Kidney (tissue), 14 donors: ENCODE results near the gene ESPN. TPM values are rescaled to one million over a fixed set of nuclear protein-coding genes. Genes with fewer than 3 reads are reported as not detected.

Experiments used
- DNase-seq, 5 donors: peaks; one replicate each; pipeline ENCODE4 v3.0.0-alpha.2; 2013 to 2020
- FAIRE-seq: peaks from 2 replicates; lab custom pipeline; 2012; peaks lifted over from hg19 to GRCh38; lab: Jason Lieb, UNC
- H3K27ac ChIP-seq, 2 donors: one replicate each; pipeline ENCODE4 v1.7.0; 2013; ENCODE audit warnings: low read depth in 2 of 2, low read length in 2 of 2, inconsistent platforms in 1 of 2
- H3K27me3 ChIP-seq: one replicate; pipeline ENCODE4 v1.7.1; 2013; ENCODE audit warnings: low read length, inconsistent platforms; ENCODE audit not compliant: control insufficient read depth, insufficient read depth
- H3K36me3 ChIP-seq, 3 donors: one replicate each; pipeline versions ENCODE4 v1.7.0 to v1.7.1; 2013; ENCODE audit warnings: low read length in 3 of 3, control low read depth in 1 of 3, inconsistent platforms in 1 of 3; ENCODE audit not compliant: insufficient read depth in 3 of 3, control insufficient read depth in 2 of 3
- H3K4me1 ChIP-seq, 3 donors: one replicate each; pipeline versions ENCODE4 v1.7.0 to v1.7.1; 2013; ENCODE audit warnings: low read length in 3 of 3, inconsistent platforms in 1 of 3, low read depth in 1 of 3; ENCODE audit not compliant: control insufficient read depth in 2 of 3, insufficient read depth in 2 of 3
- H3K4me3 ChIP-seq, 3 donors: one replicate each; pipeline versions ENCODE4 v1.7.0 to v1.8.1; 2013; ENCODE audit warnings: low read length in 3 of 3, control low read depth in 1 of 3, inconsistent platforms in 1 of 3
- H3K9ac ChIP-seq, 3 donors: one replicate each; pipeline versions ENCODE4 v1.7.0 to v1.7.1; 2013; ENCODE audit warnings: low read length in 3 of 3, control low read depth in 1 of 3, inconsistent platforms in 1 of 3
- H3K9me3 ChIP-seq, 3 donors: one replicate each; pipeline versions ENCODE4 v1.7.0 to v1.7.1; 2013; ENCODE audit warnings: low read length in 3 of 3, control low read depth in 1 of 3, inconsistent platforms in 1 of 3; ENCODE audit not compliant: control insufficient read depth in 2 of 3, insufficient read depth in 1 of 3
- intact Hi-C: fragments of 100-400 bp; cut with DNase I; formaldehyde crosslinking; loops from one replicate; pipeline ENCODE4 v1.11.1; 2022
- polyA plus RNA-seq: library from polyadenylated mRNA; stranded (reverse); fragments of 350-450 nt; fragmentation: Illumina TruSeq; extraction: RNeasy Lipid Tissue Mini Kit (QIAGEN cat#74804); gene quantifications from one replicate; pipeline ENCODE4 v1.2.3, GENCODE V29; 2014; ENCODE audit warnings: low read depth, low replicate concordance; ENCODE audit not compliant: insufficient read depth
- total RNA-seq: library from RNA; stranded (reverse); fragmentation: NEBNext Ultra II Directional; extraction: Animal tissue kit (Norgen Biotek cat#: 25700); gene quantifications from one replicate; pipeline ENCODE4 v1.2.1, GENCODE V29; 2021
- TF ChIP-seq, protein P1 (sequence below): IDR thresholded peaks from 3 replicates; pipeline ENCODE4 v1.5.1; 2012; ENCODE audit warnings: mild to moderate bottlenecking, moderate library complexity, borderline replicate concordance; ENCODE audit not compliant: insufficient read depth; ENCODE audit errors: extremely low read depth
- donor health status: control.
- donor health status: control.
- donor health status: control.
- donor health status: control.
- donor health status: control.
- donor health status: DM: yes; HTN: yes; CAD: no.
- donor health status: Normal renal cell carcinoma (clear cell type).

ESPN gene
- total and polyA plus RNA-seq, 2 donors from 2014 or later, result 14.2 to 112 TPM

DNA sequence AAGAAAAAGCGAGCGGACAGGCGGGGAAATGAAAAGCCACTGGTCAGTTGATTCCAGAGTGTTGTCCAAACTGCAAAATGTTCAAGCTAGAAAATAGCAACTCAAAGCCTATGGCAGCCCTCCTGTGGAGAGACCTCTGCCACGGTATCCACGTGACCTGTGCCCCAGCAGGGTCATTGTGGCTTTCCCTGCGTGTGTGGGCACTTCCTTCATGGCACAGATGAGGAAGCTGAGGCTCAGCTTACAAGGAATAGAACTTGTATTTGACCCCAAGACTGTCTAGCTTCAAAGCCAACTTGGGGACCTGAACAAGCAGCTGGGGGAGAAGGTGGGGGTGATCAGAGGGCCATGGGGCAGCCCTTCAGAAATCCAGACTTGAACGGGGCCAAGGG lies 82.5 kb downstream of the ESPN start:
- no peak overlapping the region for H3K4me3 ChIP-seq
- no peak overlapping the region for H3K9ac ChIP-seq
- H3K9me3 ChIP-seq, result no peaks in the 10 kb centered on the region
- no peak for FAIRE-seq
- intact Hi-C loops, result no loop called here
- TF ChIP-seq, protein P1, sequence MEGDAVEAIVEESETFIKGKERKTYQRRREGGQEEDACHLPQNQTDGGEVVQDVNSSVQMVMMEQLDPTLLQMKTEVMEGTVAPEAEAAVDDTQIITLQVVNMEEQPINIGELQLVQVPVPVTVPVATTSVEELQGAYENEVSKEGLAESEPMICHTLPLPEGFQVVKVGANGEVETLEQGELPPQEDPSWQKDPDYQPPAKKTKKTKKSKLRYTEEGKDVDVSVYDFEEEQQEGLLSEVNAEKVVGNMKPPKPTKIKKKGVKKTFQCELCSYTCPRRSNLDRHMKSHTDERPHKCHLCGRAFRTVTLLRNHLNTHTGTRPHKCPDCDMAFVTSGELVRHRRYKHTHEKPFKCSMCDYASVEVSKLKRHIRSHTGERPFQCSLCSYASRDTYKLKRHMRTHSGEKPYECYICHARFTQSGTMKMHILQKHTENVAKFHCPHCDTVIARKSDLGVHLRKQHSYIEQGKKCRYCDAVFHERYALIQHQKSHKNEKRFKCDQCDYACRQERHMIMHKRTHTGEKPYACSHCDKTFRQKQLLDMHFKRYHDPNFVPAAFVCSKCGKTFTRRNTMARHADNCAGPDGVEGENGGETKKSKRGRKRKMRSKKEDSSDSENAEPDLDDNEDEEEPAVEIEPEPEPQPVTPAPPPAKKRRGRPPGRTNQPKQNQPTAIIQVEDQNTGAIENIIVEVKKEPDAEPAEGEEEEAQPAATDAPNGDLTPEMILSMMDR, result no peak
- H3K27ac ChIP-seq, result no peak overlapping the region
- DNase-seq, result peak in 1 of 5 donors; percentile 55
- H3K27me3 ChIP-seq, result no peaks in the 10 kb centered on the region
- H3K4me1 ChIP-seq, result peaks cover 0 to 7% (median 0%) of the 10 kb centered on the region in 3 donors
- H3K36me3 ChIP-seq, result no peaks in the 10 kb centered on the region

DNA sequence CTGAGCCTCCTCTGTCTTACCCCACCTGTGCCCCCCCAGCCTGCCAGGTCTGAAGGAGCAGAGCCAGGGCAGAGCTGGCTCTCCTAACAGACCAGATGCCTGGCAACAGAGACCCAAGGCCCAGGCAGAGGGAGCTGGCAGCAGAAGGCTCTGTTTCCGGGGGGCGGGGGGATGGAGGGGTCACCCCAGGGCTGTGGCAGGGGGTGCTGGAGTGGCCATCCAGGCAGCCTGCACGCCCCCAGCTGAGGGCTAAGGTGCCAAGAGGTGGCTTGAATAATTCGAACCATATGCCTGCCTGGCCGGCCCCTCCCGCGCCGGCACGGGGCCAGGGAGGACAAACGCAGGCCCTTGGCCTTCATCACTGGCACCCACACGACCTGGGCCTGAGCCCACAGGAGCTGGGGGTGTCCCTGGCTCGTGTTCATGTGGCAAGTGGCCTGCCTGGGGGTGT lies 82.9 kb downstream of the ESPN start:
- DNase-seq (peak in 1 of 5 donors; percentile 71), FAIRE-seq (no peak)
- Histone ChIP-seq H3K27ac (no peak overlapping the region), H3K9me3 (no peaks in the 10 kb centered on the region), H3K4me1 (peaks cover 0 to 3% (median 0%) of the 10 kb centered on the region in 3 donors), H3K9ac (no peak overlapping the region), H3K27me3 (no peaks in the 10 kb centered on the region), H3K36me3 (no peaks in the 10 kb centered on the region), H3K4me3 (no peak overlapping the region)
- intact Hi-C loops, result no loop called here
- TF ChIP-seq, protein P1, result no peak

DNA sequence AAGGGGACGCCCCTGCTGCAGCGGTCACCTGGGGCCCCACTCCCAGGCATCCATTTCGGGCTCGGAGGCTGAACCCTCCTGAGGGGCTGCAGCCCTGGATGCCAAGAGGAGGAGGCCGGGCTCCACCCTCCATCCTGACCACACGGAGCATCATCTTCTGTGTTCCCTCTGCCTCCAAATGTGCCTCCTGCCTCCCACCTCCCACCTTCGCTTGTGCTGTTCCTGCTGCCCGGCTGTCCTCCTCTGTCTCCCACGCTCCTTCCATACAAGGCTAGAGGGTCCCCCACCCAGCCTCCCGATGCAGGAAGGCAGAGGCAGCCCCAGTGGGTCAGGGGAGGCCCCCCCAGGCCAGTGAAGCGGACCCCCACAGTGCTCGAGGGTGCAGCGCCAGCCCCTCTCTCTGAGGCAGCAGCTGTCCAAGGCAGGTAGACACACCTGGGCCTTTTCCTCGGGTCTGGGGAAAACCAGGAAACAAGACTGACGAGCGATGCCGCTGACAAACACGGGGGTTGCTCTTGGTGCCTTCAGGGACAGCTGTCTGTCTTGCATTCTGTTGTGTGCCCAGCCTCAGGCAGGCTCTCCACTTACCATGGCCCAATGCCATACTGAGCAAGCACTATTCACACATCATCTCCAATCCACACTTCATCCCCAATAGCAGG lies 83.7 kb downstream of the ESPN start:
- H3K9ac ChIP-seq, result no peak overlapping the region
- no peak for FAIRE-seq
- intact Hi-C loops, result no loop called here

More for the DNA sequence above, 83.7 kb downstream of the ESPN start:
- no peaks in the 10 kb centered on the region for H3K9me3 ChIP-seq
- H3K4me1 ChIP-seq, result no peaks in the 10 kb centered on the region
- no peaks in the 10 kb centered on the region for H3K27me3 ChIP-seq
- H3K36me3 ChIP-seq, result no peaks in the 10 kb centered on the region
- no peak overlapping the region for H3K4me3 ChIP-seq
- TF ChIP-seq, protein P1, result no peak
- H3K27ac ChIP-seq, result no peak overlapping the region
- DNase-seq, result peak in 1 of 5 donors; percentile 43
